Natural killer cell treated with Interleukin-12 subunit alpha and Interleukin-12 subunit beta and Interleukin-15 and Interleukin-18, amount 100 ng/mL, for 72 hours (primary cell): ENCODE results near the gene CADM3. TPM values are rescaled to one million over a fixed set of nuclear protein-coding genes. Genes with fewer than 3 reads are reported as not detected.

Experiments used
- ATAC-seq, 2 donors: fragments of 150-1000 bp; cut with Tn5 transposase in 1 of 2; sonication (Bioruptor Pico), chemical (Tn5 transposase) in 1 of 2; 2 replicates each; pipeline ENCODE4 v1.10.0; 2021
- DNase-seq: peaks from one replicate; pipeline ENCODE4 v3.0.0; 2022; ENCODE audit warnings: low spot score
- H3K27ac Mint-ChIP-seq, 2 donors: 1 replicate in 1 of 2; 2 replicates in 1 of 2; pipeline ENCODE4 v1.8.0; 2022; ENCODE audit warnings: mixed read lengths in 2 of 2, mild to moderate bottlenecking in 1 of 2, moderate library complexity in 1 of 2
- H3K27me3 Mint-ChIP-seq, 2 donors: 1 replicate in 1 of 2; 2 replicates in 1 of 2; pipeline ENCODE4 v1.8.0; 2022; ENCODE audit warnings: mixed read lengths in 2 of 2
- H3K36me3 Mint-ChIP-seq: one replicate; pipeline ENCODE4 v1.8.0; 2022; ENCODE audit warnings: mixed read lengths
- H3K4me1 Mint-ChIP-seq, 2 donors: 1 replicate in 1 of 2; 2 replicates in 1 of 2; pipeline ENCODE4 v1.8.0; 2022; ENCODE audit warnings: low read depth in 2 of 2, mixed read lengths in 2 of 2, mild to moderate bottlenecking in 1 of 2
- H3K4me3 Mint-ChIP-seq: one replicate; pipeline ENCODE4 v1.8.0; 2022; ENCODE audit warnings: mixed read lengths
- H3K9me3 Mint-ChIP-seq: 2 replicates; pipeline ENCODE4 v1.8.0; 2022; ENCODE audit warnings: mixed read lengths
- total RNA-seq, 2 donors: library from RNA; stranded (reverse); gene quantifications; one replicate each; pipeline ENCODE4 v1.2.3, GENCODE V29; 2022

The CADM3 gene
- total RNA-seq, 2 donors from 2014 or later = not detected

- ATAC-seq (no peak), DNase-seq (no peak)
- H3K4me3 Mint-ChIP-seq = no peak within 1 kb of the TSS
- no peak within 1 kb of the TSS for H3K27ac Mint-ChIP-seq
- H3K9me3 Mint-ChIP-seq = no peaks in the 10 kb centered on the region
- no peaks in the 10 kb centered on the region for H3K36me3 Mint-ChIP-seq
- peaks cover 53 to 58% of the 10 kb centered on the region in 2 donors for H3K27me3 Mint-ChIP-seq
- H3K4me1 Mint-ChIP-seq = peaks cover 4 to 5% of the 10 kb centered on the region in 2 donors
Measured at GRCh38 chr1:159204161-159205141, 33.0 kb downstream of the CADM3 start, which contains the start of gene ACKR1. ACKR1 (plus strand) TSS chr1:159204875; CDS start chr1:159204960, 85 bp downstream.

GRCh38 chr1:159205225-159205624, 33.8 kb downstream of the CADM3 start:
- H3K27me3 Mint-ChIP-seq = peaks cover 52 to 57% of the 10 kb centered on the region in 2 donors
- no peak for DNase-seq
- ATAC-seq = peak in 1 of 2 donors; percentile 11

GRCh38 chr1:159206110-159206509, 34.7 kb downstream of the CADM3 start:
- Mint-ChIP-seq H3K27ac (no peak overlapping the region), H3K9me3 (no peaks in the 10 kb centered on the region), H3K4me1 (no peaks in the 10 kb centered on the region), H3K4me3 (no peak overlapping the region), H3K27me3 (peaks cover 51 to 59% of the 10 kb centered on the region in 2 donors), H3K36me3 (no peaks in the 10 kb centered on the region)
- DNase-seq (no peak), ATAC-seq (no peak)

More at GRCh38 chr1:159205225-159205624, 33.8 kb downstream of the CADM3 start:
- Mint-ChIP-seq H3K36me3 (no peaks in the 10 kb centered on the region), H3K4me1 (peaks cover 4 to 5% of the 10 kb centered on the region in 2 donors), H3K9me3 (no peaks in the 10 kb centered on the region), H3K27ac (no peak overlapping the region), H3K4me3 (no peak overlapping the region)

- H3K4me1 Mint-ChIP-seq = peaks cover 0 to 2% of the 10 kb centered on the region in 2 donors
- ATAC-seq (no peak), DNase-seq (no peak)
- H3K9me3 Mint-ChIP-seq = no peaks in the 10 kb centered on the region
- H3K4me3 Mint-ChIP-seq = no peak overlapping the region
- H3K27me3 Mint-ChIP-seq = peaks cover 49 to 58% of the 10 kb centered on the region in 2 donors
- no peak overlapping the region for H3K27ac Mint-ChIP-seq
- H3K36me3 Mint-ChIP-seq = no peaks in the 10 kb centered on the region
Measured at GRCh38 chr1:159207080-159207479, 35.7 kb downstream of the CADM3 start.

- H3K4me3 Mint-ChIP-seq = no peak overlapping the region
- no peaks in the 10 kb centered on the region for H3K9me3 Mint-ChIP-seq
- ATAC-seq = no peak
- H3K27me3 Mint-ChIP-seq = peaks cover 49 to 59% of the 10 kb centered on the region in 2 donors
- no peak overlapping the region for H3K27ac Mint-ChIP-seq
- H3K36me3 Mint-ChIP-seq = no peaks in the 10 kb centered on the region
- no peak for DNase-seq
- H3K4me1 Mint-ChIP-seq = peaks cover 0 to 2% of the 10 kb centered on the region in 2 donors
Measured at GRCh38 chr1:159207774-159208173, 36.4 kb downstream of the CADM3 start.

GRCh38 chr1:159208175-159208825, 36.9 kb downstream of the CADM3 start:
- DNase-seq = no peak
- Mint-ChIP-seq H3K36me3 (no peaks in the 10 kb centered on the region), H3K4me1 (peaks cover 0 to 2% of the 10 kb centered on the region in 2 donors), H3K27me3 (peaks cover 49 to 59% of the 10 kb centered on the region in 2 donors), H3K9me3 (no peaks in the 10 kb centered on the region), H3K4me3 (no peak overlapping the region), H3K27ac (no peak overlapping the region)
- no peak for ATAC-seq

GRCh38 chr1:159209061-159209460, 37.6 kb downstream of the CADM3 start:
- Mint-ChIP-seq H3K9me3 (no peaks in the 10 kb centered on the region), H3K4me1 (peaks cover under 1 to 2% of the 10 kb centered on the region in 2 donors), H3K27ac (no peak overlapping the region), H3K27me3 (peaks cover 50 to 59% of the 10 kb centered on the region in 2 donors), H3K36me3 (no peaks in the 10 kb centered on the region), H3K4me3 (no peak overlapping the region)
- no peak for DNase-seq
- no peak for ATAC-seq

- no peak overlapping the region for H3K27ac Mint-ChIP-seq
- H3K9me3 Mint-ChIP-seq = no peaks in the 10 kb centered on the region
- H3K4me1 Mint-ChIP-seq = peaks cover 2 to 5% of the 10 kb centered on the region in 2 donors
- no peak for ATAC-seq
- H3K4me3 Mint-ChIP-seq = no peak overlapping the region
- H3K36me3 Mint-ChIP-seq = no peaks in the 10 kb centered on the region
- H3K27me3 Mint-ChIP-seq = peaks cover 45 to 47% of the 10 kb centered on the region in 2 donors
- DNase-seq = peak; percentile 70
Measured at GRCh38 chr1:159211331-159212136, 40.1 kb downstream of the CADM3 start.

GRCh38 chr1:159212596-159212995, 41.2 kb downstream of the CADM3 start:
- ATAC-seq (no peak), DNase-seq (no peak)
- H3K9me3 Mint-ChIP-seq = no peaks in the 10 kb centered on the region
- no peak overlapping the region for H3K4me3 Mint-ChIP-seq
- H3K27ac Mint-ChIP-seq = no peak overlapping the region
- H3K27me3 Mint-ChIP-seq = peaks cover 43 to 44% of the 10 kb centered on the region in 2 donors
- H3K36me3 Mint-ChIP-seq = no peaks in the 10 kb centered on the region
- peaks cover 2 to 5% of the 10 kb centered on the region in 2 donors for H3K4me1 Mint-ChIP-seq

GRCh38 chr1:159214149-159214760, 42.8 kb downstream of the CADM3 start:
- DNase-seq (no peak), ATAC-seq (no peak)
- no peaks in the 10 kb centered on the region for H3K9me3 Mint-ChIP-seq
- H3K27ac Mint-ChIP-seq = no peak overlapping the region
- H3K4me3 Mint-ChIP-seq = no peak overlapping the region
- H3K4me1 Mint-ChIP-seq = peaks cover 2 to 5% of the 10 kb centered on the region in 2 donors
- H3K36me3 Mint-ChIP-seq = no peaks in the 10 kb centered on the region
- peaks cover 37 to 42% of the 10 kb centered on the region in 2 donors for H3K27me3 Mint-ChIP-seq

- Mint-ChIP-seq H3K27me3 (peaks cover 22 to 35% of the 10 kb centered on the region in 2 donors), H3K4me1 (peaks cover 0 to 5% of the 10 kb centered on the region in 2 donors), H3K4me3 (no peak overlapping the region), H3K9me3 (no peaks in the 10 kb centered on the region), H3K36me3 (no peaks in the 10 kb centered on the region), H3K27ac (no peak overlapping the region)
- no peak for DNase-seq
- no peak for ATAC-seq
Measured at GRCh38 chr1:159218649-159219636, 47.5 kb downstream of the CADM3 start.
